ENCODE measurements around the gene RABGEF1.
"Not testable (repeated sequence)": the region's sequence is repeated elsewhere in the genome, so short reads cannot be mapped to it uniquely, and the experiment has no call there.

Gene RABGEF1

GRCh38 chr7:66740302-66740979 is at the start of gene RABGEF1:
RABGEF1 (plus strand) TSS chr7:66740733; CDS start chr7:66771900, 31,167 bp downstream.
- peak; percentile 98 to 99 for DNase-seq
- Histone ChIP-seq H3K27me3 (no peaks in the 10 kb centered on the region), H3K36me3 (peaks cover 11 to 23% (median 13%) of the 10 kb centered on the region in 3 donors), H3K4me3 (peak within 1 kb of the TSS; percentile 91 to 92), H3K27ac (peak within 1 kb of the TSS; percentile 94 to 98), H3K9me3 (no peaks in the 10 kb centered on the region), H3K4me1 (peaks cover 0 to 44% (median 25%) of the 10 kb centered on the region in 4 donors)
- intact Hi-C loops (cut with DNase I; ENCODE audit: low total_unique reads) = loop anchor here (1.0 to 5.0 kb wide), 3 partner anchors 58 to 257 kb away; partner anchors contain the start of genes KCTD7, SBDS and TYW1
- TF ChIP-seq CTCF (IDR thresholded peaks at IDR 0.05) = no peak

- no peaks in the 10 kb centered on the region for H3K27me3 ChIP-seq
- TF ChIP-seq CTCF (IDR thresholded peaks at IDR 0.05) = no peak
- peaks cover 0 to 11% (median 0%) of the 10 kb centered on the region in 3 donors for H3K36me3 ChIP-seq
- no peak for DNase-seq
- H3K4me3 ChIP-seq = no peak overlapping the region
- no peaks in the 10 kb centered on the region for H3K9me3 ChIP-seq
- peaks cover 0 to 17% (median 13%) of the 10 kb centered on the region in 4 donors for H3K4me1 ChIP-seq
- intact Hi-C loops (cut with DNase I; ENCODE audit: low total_unique reads) = no loop called here
- H3K27ac ChIP-seq = peak overlapping the region in 1 of 2 donors; percentile 33
These were observed 47.2 kb upstream of the RABGEF1 start for GRCh38 chr7:66693331-66693730.

- H3K4me1 ChIP-seq = peaks cover 0 to 23% (median 15%) of the 10 kb centered on the region in 4 donors
- no peak overlapping the region for H3K4me3 ChIP-seq
- H3K27me3 ChIP-seq = no peaks in the 10 kb centered on the region
- no peaks in the 10 kb centered on the region for H3K9me3 ChIP-seq
- peaks cover 0 to 11% (median 0%) of the 10 kb centered on the region in 3 donors for H3K36me3 ChIP-seq
- intact Hi-C loops (cut with DNase I; ENCODE audit: low total_unique reads) = no loop called here
- DNase-seq = no peak
- no peak overlapping the region for H3K27ac ChIP-seq
- TF ChIP-seq CTCF (IDR thresholded peaks at IDR 0.05) = no peak
These were observed 46.2 kb upstream of the RABGEF1 start for GRCh38 chr7:66694286-66694685.

- H3K4me3 ChIP-seq; H3K27me3 ChIP-seq; DNase-seq; H3K9me3 ChIP-seq; H3K27ac ChIP-seq; intact Hi-C loops (cut with DNase I; ENCODE audit: low total_unique reads): not testable (repeated sequence)
- Histone ChIP-seq H3K36me3 (peaks cover 0 to 11% (median 0%) of the 10 kb centered on the region in 3 donors), H3K4me1 (peaks cover 0 to 32% (median 23%) of the 10 kb centered on the region in 4 donors)
These were observed 45.1 kb upstream of the RABGEF1 start for GRCh38 chr7:66695417-66695816.

GRCh38 chr7:66696134-66696533 is 44.4 kb upstream of the RABGEF1 start:
- DNase-seq; intact Hi-C loops (cut with DNase I; ENCODE audit: low total_unique reads); H3K4me3 ChIP-seq; H3K27me3 ChIP-seq; H3K27ac ChIP-seq; H3K9me3 ChIP-seq: not testable (repeated sequence)
- H3K36me3 ChIP-seq = peaks cover 0 to 11% (median 0%) of the 10 kb centered on the region in 3 donors
- H3K4me1 ChIP-seq = peaks cover 0 to 39% (median 28%) of the 10 kb centered on the region in 4 donors

GRCh38 chr7:66696774-66697191 is 43.8 kb upstream of the RABGEF1 start:
- TF ChIP-seq CTCF (IDR thresholded peaks at IDR 0.05) = no peak
- peak in 1 of 2 donors; percentile 32 for DNase-seq

More at GRCh38 chr7:66696774-66697191, 43.8 kb upstream of the RABGEF1 start:
- Histone ChIP-seq H3K4me3 (no peak overlapping the region), H3K4me1 (peaks cover 0 to 39% (median 28%) of the 10 kb centered on the region in 4 donors), H3K9me3 (no peaks in the 10 kb centered on the region), H3K27me3 (no peaks in the 10 kb centered on the region), H3K27ac (peak overlapping the region; percentile 59 to 88), H3K36me3 (peaks cover 0 to 11% (median 0%) of the 10 kb centered on the region in 3 donors)
- intact Hi-C loops (cut with DNase I; ENCODE audit: low total_unique reads) = no loop called here
